GM12878 (cell line): ENCODE data around the gene HID1. TPM values are rescaled to one million over a fixed set of nuclear protein-coding genes. Genes with fewer than 3 reads are reported as not detected.

Experiments
- ATAC-seq: fragments of 200-7000 bp; cut with Tn5 transposase; 3 replicates; pipeline ENCODE4 v1.9.1; 2020; ENCODE audit warnings: mild to moderate bottlenecking, moderate library complexity
- BruUV-seq: library from RNA; stranded (reverse); fragments of 400-500 nt; replicated peaks from 2 replicates; lab custom pipeline; 2021; lab: Mats Ljungman, UMichigan
- CTCF ChIA-PET: fragments of 300-600 bp; sonication (Branson Sonifier 250); formaldehyde crosslinking; extraction: SDS; loops from one replicate; lab custom pipeline; 2021; ENCODE audit warnings: inconsistent platforms; lab: Yijun Ruan, JAX
- POLR2A ChIA-PET: fragments of 350-600 bp; formaldehyde crosslinking; extraction: SDS; loops from one replicate; lab custom pipeline; 2021; ENCODE audit warnings: inconsistent platforms; lab: Charles Lee
- RAD21 ChIA-PET: fragments of 300-600 bp; sonication (Branson Sonifier 250); formaldehyde crosslinking; loops from one replicate; lab custom pipeline; 2023; ENCODE audit warnings: antibody characterized with exemption; ENCODE audit not compliant: unreplicated experiment; lab: Charles Lee
- SMC1A ChIA-PET: fragments of 300-600 bp; sonication (Branson Sonifier 250); formaldehyde crosslinking; loops from one replicate; lab custom pipeline; 2023; ENCODE audit not compliant: unreplicated experiment, uncharacterized antibody; lab: Charles Lee
- DNase-seq: peaks from one replicate; pipeline ENCODE4 v3.0.0-alpha.2; 2011; ENCODE audit warnings: low read depth, low spot score
- FAIRE-seq: peaks from 3 replicates; lab custom pipeline; 2011; peaks lifted over from hg19 to GRCh38; lab: Jason Lieb, UNC
- H2AFZ ChIP-seq: 2 replicates; pipeline ENCODE4 v1.6.0; 2011; ENCODE audit warnings: low read depth, low read length, control low read depth; ENCODE audit not compliant: control insufficient read depth
- H3K27ac ChIP-seq: 2 replicates; pipeline ENCODE4 v1.5.1; 2011; ENCODE audit warnings: control low read depth; ENCODE audit not compliant: control insufficient read depth, insufficient read depth
- H3K27me3 ChIP-seq, 2 experiments: replicated peaks in 1 of 2; 2 replicates each; pipeline versions ENCODE4 v1.6.0 to v1.6.1; 2011; ENCODE audit warnings: low read length in 1 of 2; ENCODE audit not compliant: control insufficient read depth in 2 of 2, insufficient read depth in 2 of 2
- H3K36me3 ChIP-seq, 2 experiments: 2 replicates each; pipeline ENCODE4 v1.5.1; 2011; ENCODE audit warnings: low read length in 1 of 2; ENCODE audit not compliant: control insufficient read depth in 2 of 2, insufficient read depth in 2 of 2
- H3K4me1 ChIP-seq: 2 replicates; pipeline ENCODE4 v1.6.1; 2011; ENCODE audit warnings: mild to moderate bottlenecking, low read length, moderate library complexity, mixed read lengths; ENCODE audit not compliant: control insufficient read depth, insufficient read depth
- H3K4me2 ChIP-seq: 2 replicates; pipeline ENCODE4 v1.6.0; 2011; ENCODE audit warnings: control low read depth; ENCODE audit not compliant: control insufficient read depth, insufficient read depth
- H3K4me3 ChIP-seq: fragments of 200-600 bp; sonication (generic); 2 replicates; pipeline ENCODE4 v1.5.1; 2016
- H3K79me2 ChIP-seq: 2 replicates; pipeline ENCODE4 v1.6.0; 2011; ENCODE audit warnings: low read length; ENCODE audit not compliant: control insufficient read depth, insufficient read depth
- H3K9ac ChIP-seq: 2 replicates; pipeline ENCODE4 v1.8.0; 2011; ENCODE audit warnings: low read length, control low read depth, mixed read lengths; ENCODE audit not compliant: control insufficient read depth, insufficient read depth
- H3K9me3 ChIP-seq: replicated peaks from 3 replicates; pipeline ENCODE4 v1.5.1; 2011; ENCODE audit warnings: mild to moderate bottlenecking, low read length; ENCODE audit not compliant: control insufficient read depth, insufficient read depth
- H4K20me1 ChIP-seq: 2 replicates; pipeline ENCODE4 v1.6.0; 2011; ENCODE audit not compliant: control insufficient read depth, insufficient read depth
- CREB1 ChIP-seq: IDR thresholded peaks from 2 replicates; pipeline ENCODE4 v1.6.1; 2012; ENCODE audit warnings: low read depth, mild to moderate bottlenecking, inconsistent platforms
- CREM ChIP-seq: IDR thresholded peaks from 2 replicates; pipeline ENCODE4 v1.6.1; 2014; ENCODE audit warnings: antibody characterized with exemption, low read depth
- FOXM1 ChIP-seq: IDR thresholded peaks from 2 replicates; pipeline ENCODE4 v1.6.1; 2012; ENCODE audit warnings: low read depth, mild to moderate bottlenecking, inconsistent platforms, low read length, moderate library complexity
- HDGF ChIP-seq: fragments of 450-650 bp; IDR thresholded peaks from 2 replicates; pipeline ENCODE4 v1.6.1; 2016; ENCODE audit warnings: antibody characterized with exemption
- JUND ChIP-seq: IDR thresholded peaks from 2 replicates; pipeline ENCODE4 v1.6.1; 2012; ENCODE audit warnings: low read depth, mild to moderate bottlenecking, low read length, improper control_type of control experiment, moderate library complexity
- NBN ChIP-seq: fragments of 450-650 bp; IDR thresholded peaks from 2 replicates; pipeline ENCODE4 v1.6.1; 2016
- RCOR1 ChIP-seq: conservative IDR thresholded peaks from 2 replicates; pipeline ENCODE4 v1.6.1; 2012; ENCODE audit warnings: low read depth, low read length, improper control_type of control experiment
- SREBF2 ChIP-seq: IDR thresholded peaks from 2 replicates; pipeline ENCODE4 v1.6.1; 2012; ENCODE audit warnings: mild to moderate bottlenecking, low read length
- SRF ChIP-seq, 2 experiments: IDR thresholded peaks; 2 replicates each; pipeline ENCODE4 v1.6.1; 2011; ENCODE audit warnings: low read depth in 2 of 2, low read length in 2 of 2, mild to moderate bottlenecking in 1 of 2, moderate library complexity in 1 of 2
- ZNF274 ChIP-seq: IDR thresholded peaks from one replicate; pipeline ENCODE4 v1.8.0; 2011; ENCODE audit not compliant: insufficient read length, insufficient read depth
- ZZZ3 ChIP-seq: IDR thresholded peaks from 2 replicates; pipeline ENCODE4 v1.6.1; 2011; ENCODE audit warnings: low read depth; ENCODE audit not compliant: control insufficient read depth, insufficient read length
- WGBS: methylation state at CpG from one replicate; pipeline ENCODE4 v1.1.6; 2016; ENCODE audit warnings: low lambda C conversion rate; ENCODE audit not compliant: insufficient replicate concordance, insufficient coverage; ENCODE audit errors: missing lambda C conversion rate; 5-methylcytosine and 5-hydroxymethylcytosine counted together
- in situ Hi-C: fragments of 300-500 bp; cut with MboI; formaldehyde crosslinking; loops from 9 replicates; pipeline ENCODE4 v1.14.3; 2018; ENCODE audit warnings: mixed read lengths
- intact Hi-C: fragments of 100-400 bp; cut with micrococcal nuclease; formaldehyde crosslinking; loops from one replicate; pipeline ENCODE4 v1.14.2; 2022; ENCODE audit not compliant: unreplicated experiment
- polyA plus RNA-seq, 11 experiments: library from polyadenylated mRNA; depleted of rRNA in 4 of 11; unstranded in 6 of 11; stranded (reverse) in 5 of 11; fragments of >200 nt; fragmentation: Nextera tagmentation in 4 of 11; fragmentation: Illumina TruSeq in 1 of 11; extraction: Ambion mirVana in 4 of 11; extraction: Trizol in 1 of 11; gene quantifications; 1 replicate in 1 of 11; 2 replicates in 10 of 11; pipeline versions ENCODE4 v1.2.1 to v1.2.3, GENCODE V29; 2011 to 2016; ENCODE audit warnings: inconsistent platforms in 2 of 11, missing spikeins in 2 of 11, low read depth in 1 of 11
- total RNA-seq, 4 experiments: library from RNA; depleted of rRNA in 3 of 4; stranded (reverse); fragments of >200 nt in 3 of 4; fragmentation: Illumina TruSeq in 1 of 4; extraction: Trizol in 1 of 4; gene quantifications; 2 replicates each; pipeline versions ENCODE4 v1.2.1 to v1.2.3, GENCODE V29; 2013 to 2021

The HID1 gene
- total and polyA plus RNA-seq, 10 of the 15 experiments (the other 5 are each of a cell fraction or from before 2014, with no cell fraction given) = 0.04 to 0.77 (median 0.32) TPM; not detected in 2

DNA sequence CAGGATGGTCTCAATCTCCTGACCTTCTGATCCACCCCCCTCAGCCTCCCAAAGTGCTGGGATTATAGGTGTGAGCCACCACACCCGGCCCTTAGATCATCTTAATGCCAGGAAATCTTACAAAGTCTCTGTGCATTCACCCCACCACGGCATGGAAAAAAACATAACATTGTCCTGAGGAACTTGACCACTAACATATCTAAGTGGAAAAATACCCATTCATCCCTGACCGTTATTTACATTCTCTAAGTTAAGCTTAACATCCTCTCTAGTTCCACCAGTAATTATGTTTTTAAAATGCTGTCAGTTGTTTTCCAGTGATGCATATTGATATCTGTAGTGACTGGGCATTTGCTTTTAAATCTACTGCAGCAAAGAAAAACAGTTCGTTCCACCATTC lies 3.4 kb upstream of the HID1 start:
- Histone ChIP-seq H4K20me1 (no peaks in the 10 kb centered on the region), H3K9me3 (no peaks in the 10 kb centered on the region), H3K27ac (no peak overlapping the region), H2AFZ (no peak overlapping the region), H3K4me2 (no peak overlapping the region), H3K4me3 (no peak overlapping the region), H3K4me1 (no peaks in the 10 kb centered on the region), H3K9ac (no peak overlapping the region), H3K27me3 (peaks cover 6 to 11% of the 10 kb centered on the region in 2 experiments; a peak in 3 of 4 replicates), H3K36me3 (no peaks in the 10 kb centered on the region), H3K79me2 (no peaks in the 10 kb centered on the region)
- ChIA-PET SMC1A (interaction anchor here (1.3 kb wide), 1 partner anchor 15 kb away, joined by 5 read pairs; no protein-coding TSS in a partner anchor), POLR2A (interaction anchor here (0.6 kb wide), 1 partner anchor 541 kb away, joined by 3 read pairs; no protein-coding TSS in a partner anchor), RAD21 (no interaction called here), CTCF (interaction anchor here (1.0 to 12.7 kb wide), 2 partner anchors 14 to 16 kb away, joined by 3 to 92 read pairs; no protein-coding TSS in a partner anchor)
- no peak for DNase-seq
- 20% methylated on average over 4 of the region's 4 CpGs for WGBS
- FAIRE-seq = no peak
- ATAC-seq = no peak
- in situ Hi-C loops = no loop called here
- intact Hi-C loops = no loop called here
- TF ChIP-seq RCOR1 (no peak), ZNF274 (no peak), ZZZ3 (no peak), SRF (IDR thresholded peaks at IDR 0.05; ENCODE audit: low read depth in 2 of 2, low read length in 2 of 2) (no peak), CREB1 (no peak), JUND (no peak), NBN (no peak), FOXM1 (no peak), CREM (no peak), SREBF2 (no peak), HDGF (no peak)
- no TSS peak for BruUV-seq
